Right ventricle myocardium inferior (tissue), 1 donor: Measurements from ENCODE around the gene NOP56. TPM values are rescaled to one million over a fixed set of nuclear protein-coding genes. Genes with fewer than 3 reads are reported as not detected.

ENCODE experiments used
- ATAC-seq: fragments of 200-7000 bp; cut with Tn5 transposase; one replicate; pipeline ENCODE4 v1.9.1; 2020; ENCODE audit warnings: mild to moderate bottlenecking, moderate library complexity
- DNase-seq: peaks from one replicate; pipeline ENCODE4 v3.0.0; 2021; ENCODE audit errors: missing footprints
- intact Hi-C: fragments of 100-400 bp; cut with DNase I; formaldehyde crosslinking; loops from one replicate; pipeline ENCODE4 v1.11.0; 2022
- total RNA-seq: library from RNA; stranded (reverse); fragmentation: NEBNext Ultra II Directional; extraction: Animal tissue kit (Norgen Biotek cat#: 25700); gene quantifications from one replicate; pipeline ENCODE4 v1.2.1, GENCODE V29; 2021
- donor health status: DM: no; HTN: yes; CAD: no; lungs with severe emphysema.

Gene NOP56
- total RNA-seq, 1 donor from 2014 or later: 46.7 TPM

GRCh38 chr20:2631228-2631627, 21.2 kb upstream of the NOP56 start:
- ATAC-seq: no peak
- intact Hi-C loops: no loop called here
- DNase-seq: no peak

- intact Hi-C loops: no loop called here
Measured at GRCh38 chr20:2633381-2633780, 19.1 kb upstream of the NOP56 start.

GRCh38 chr20:2637246-2637645, 15.2 kb upstream of the NOP56 start:
- intact Hi-C loops: no loop called here
- ATAC-seq (no peak), DNase-seq (no peak)

More at GRCh38 chr20:2633381-2633780, 19.1 kb upstream of the NOP56 start:
- DNase-seq (no peak), ATAC-seq (no peak)

GRCh38 chr20:2640260-2640659, 12.2 kb upstream of the NOP56 start:
- ATAC-seq (no peak), DNase-seq (no peak)
- intact Hi-C loops: no loop called here

DNA sequence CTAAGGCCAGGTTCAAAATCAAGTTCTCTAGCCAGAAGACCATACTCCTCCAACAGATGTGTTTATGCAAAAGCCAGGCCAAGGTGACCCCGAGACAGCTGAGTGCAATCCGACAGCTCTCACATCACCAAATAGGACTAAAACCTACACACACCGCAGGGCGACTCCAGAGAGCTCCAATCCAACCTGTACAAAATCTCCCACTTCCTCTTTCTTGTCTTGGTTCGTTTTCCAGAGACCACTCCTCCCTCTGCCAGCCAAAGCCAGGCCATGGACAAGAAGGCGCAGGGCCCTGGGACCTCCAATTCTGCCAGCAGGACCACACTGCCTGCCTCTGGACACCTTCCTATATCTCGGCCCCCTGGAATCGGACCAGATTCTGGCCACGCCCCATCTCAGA, 11.5 kb upstream of the NOP56 start:
- intact Hi-C loops: no loop called here
- ATAC-seq (no peak), DNase-seq (no peak)

- ATAC-seq: no peak
- intact Hi-C loops: no loop called here
- no peak for DNase-seq
Measured at GRCh38 chr20:2643708-2644107, 8.7 kb upstream of the NOP56 start.

- DNase-seq: peak; percentile 73
- intact Hi-C loops: loop anchor here (1.0 to 5.0 kb wide), 3 partner anchors 11 to 182 kb away; partner anchors contain the start of gene IDH3B
- peak; percentile 71 for ATAC-seq
Measured at GRCh38 chr20:2652724-2653555, 508 bp downstream of the NOP56 start.

GRCh38 chr20:2653556-2654383, 1.3 kb downstream of the NOP56 start:
- intact Hi-C loops: loop anchor here (5.0 kb wide), 1 partner anchor 131 kb away; no protein-coding TSS in a partner anchor
- ATAC-seq: no peak
- DNase-seq: no peak

GRCh38 chr20:2654384-2654822, 2.0 kb downstream of the NOP56 start:
- ATAC-seq (no peak), DNase-seq (no peak)
- intact Hi-C loops: loop anchor here (5.0 kb wide), 1 partner anchor 132 kb away; no protein-coding TSS in a partner anchor

GRCh38 chr20:2654831-2655230, 2.4 kb downstream of the NOP56 start:
- ATAC-seq: no peak
- DNase-seq: no peak
- intact Hi-C loops: loop anchor here (5.0 kb wide), 1 partner anchor 133 kb away; no protein-coding TSS in a partner anchor

GRCh38 chr20:2655331-2656116, 3.1 kb downstream of the NOP56 start:
- ATAC-seq (no peak), DNase-seq (no peak)
- intact Hi-C loops: no loop called here

DNA sequence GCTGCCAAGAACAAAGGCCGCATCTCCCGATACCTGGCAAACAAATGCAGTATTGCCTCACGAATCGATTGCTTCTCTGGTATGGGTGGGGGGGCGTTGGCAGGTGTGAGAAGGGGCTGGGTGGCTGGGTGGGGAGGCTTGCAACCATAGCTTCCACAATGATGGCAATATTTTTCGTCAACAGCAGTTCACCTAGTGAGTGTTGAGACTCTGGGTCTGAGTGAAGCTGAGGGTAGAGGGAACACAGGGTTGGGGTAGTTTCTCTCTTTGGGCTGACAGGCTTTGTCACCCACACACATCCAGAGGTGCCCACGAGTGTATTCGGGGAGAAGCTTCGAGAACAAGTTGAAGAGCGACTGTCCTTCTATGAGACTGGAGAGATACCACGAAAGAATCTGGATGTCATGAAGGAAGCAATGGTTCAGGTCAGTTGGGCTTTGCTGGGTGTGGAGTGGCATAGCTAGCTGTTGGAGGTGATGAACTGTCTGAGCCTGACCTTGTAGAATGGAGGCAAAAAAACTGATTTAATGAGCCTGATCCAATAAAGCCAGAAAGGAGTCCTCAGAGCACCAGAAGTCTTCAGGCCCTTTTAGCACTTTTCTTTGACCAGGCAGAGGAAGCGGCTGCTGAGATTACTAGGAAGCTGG, 4.2 kb downstream of the NOP56 start:
- no peak for DNase-seq
- intact Hi-C loops: no loop called here

GRCh38 chr20:2657241-2657640, 4.8 kb downstream of the NOP56 start:
- ATAC-seq: no peak

More for the DNA sequence above, 4.2 kb downstream of the NOP56 start:
- ATAC-seq: no peak

DNA sequence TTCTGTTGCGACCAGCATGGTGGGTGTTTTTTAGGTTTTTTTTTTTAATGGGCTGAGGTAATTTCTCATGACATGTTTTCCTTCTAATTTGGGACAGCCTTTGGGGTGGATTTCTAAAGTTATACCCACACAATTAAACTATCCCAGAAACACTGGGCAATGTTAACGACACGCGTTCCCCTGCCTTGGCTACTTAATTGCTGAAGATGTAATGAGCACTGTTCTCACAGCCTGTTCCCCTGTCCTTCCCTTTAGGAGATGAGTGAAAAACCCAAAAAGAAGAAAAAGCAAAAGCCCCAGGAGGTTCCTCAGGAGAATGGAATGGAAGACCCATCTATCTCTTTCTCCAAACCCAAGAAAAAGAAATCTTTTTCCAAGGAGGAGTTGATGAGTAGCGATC, 5.2 kb downstream of the NOP56 start:
- ATAC-seq (no peak), DNase-seq (no peak)
- intact Hi-C loops: no loop called here

More at GRCh38 chr20:2657241-2657640, 4.8 kb downstream of the NOP56 start:
- DNase-seq: no peak
- intact Hi-C loops: no loop called here

DNA sequence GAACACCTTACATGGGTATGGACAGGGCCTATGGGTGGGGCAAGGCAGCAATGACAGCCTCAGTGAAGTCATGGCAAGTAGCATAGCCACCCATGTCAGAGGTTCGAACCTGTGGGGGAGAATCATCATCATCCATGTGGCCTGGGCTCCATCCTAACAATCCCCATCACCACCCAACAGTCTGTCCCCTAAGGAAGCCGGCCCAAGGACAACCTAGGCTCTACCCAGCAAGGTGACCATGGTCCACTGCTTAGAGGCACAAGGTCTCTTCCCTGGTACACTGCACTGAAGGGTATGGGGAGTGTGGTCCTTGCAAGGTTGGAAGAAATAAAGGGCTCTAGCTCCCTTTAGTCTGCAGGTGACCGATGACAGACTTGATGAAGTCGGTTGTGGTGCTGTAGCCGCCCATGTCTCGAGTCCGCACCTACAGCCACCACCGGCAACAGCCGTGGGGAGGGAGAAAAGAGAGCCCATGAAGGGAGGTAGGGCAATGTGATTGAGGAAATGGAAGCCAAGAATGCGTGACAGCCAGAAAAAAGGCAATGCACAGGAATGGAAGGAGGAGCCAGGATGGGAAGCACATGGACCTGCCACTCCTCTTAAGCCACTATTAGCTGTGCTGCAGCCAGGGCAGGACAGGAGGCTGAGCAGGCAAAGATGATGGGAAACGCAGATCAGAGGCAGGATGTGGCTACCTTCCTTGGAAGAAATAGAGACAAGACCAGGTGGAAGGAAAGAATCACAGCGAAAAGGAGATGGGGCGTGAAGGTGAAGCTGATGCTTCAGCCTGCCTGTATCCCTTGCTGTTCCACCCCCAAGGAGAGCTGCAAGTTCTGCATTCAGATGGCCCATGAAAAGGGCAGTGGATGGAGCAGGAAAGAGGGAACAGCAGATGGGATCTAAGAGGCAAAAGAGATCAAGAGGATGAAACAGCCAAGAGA, 6.3 kb downstream of the NOP56 start:
- ATAC-seq: no peak
- intact Hi-C loops: no loop called here

GRCh38 chr20:2659547-2659946, 7.1 kb downstream of the NOP56 start:
- DNase-seq: no peak
- intact Hi-C loops: no loop called here
- ATAC-seq: no peak

More for the DNA sequence above, 6.3 kb downstream of the NOP56 start:
- DNase-seq: no peak

DNA sequence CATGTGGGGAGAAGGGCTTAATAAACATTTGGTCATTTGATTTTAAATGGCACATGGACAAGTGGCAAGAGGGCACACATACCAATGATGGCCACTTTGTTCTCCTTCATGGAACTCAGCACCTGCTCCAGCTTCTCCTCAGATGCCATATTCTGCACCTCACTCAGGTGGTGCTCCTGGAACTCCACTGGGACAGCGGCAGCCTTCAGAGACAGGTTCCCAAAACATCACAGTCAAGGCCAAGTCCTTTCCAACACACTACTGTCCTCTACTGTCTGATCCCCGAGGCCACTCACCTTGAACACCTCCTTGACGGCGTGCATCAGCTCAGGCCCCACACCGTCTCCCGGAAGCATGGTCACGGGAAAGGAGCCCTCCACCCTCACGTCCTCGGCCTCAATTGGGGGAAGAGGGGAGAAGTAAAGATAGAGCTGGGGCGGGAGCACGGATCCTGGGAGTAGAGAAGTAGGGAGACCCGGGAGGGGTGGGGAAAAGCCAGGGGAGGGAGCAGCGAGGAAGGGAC, 11.0 kb downstream of the NOP56 start:
- no peak for DNase-seq
- peak; percentile 6 for ATAC-seq
- intact Hi-C loops: no loop called here
